Bronchial epithelial cell (primary cell): ENCODE measurements around the gene FAM185A. TPM values are rescaled to one million over a fixed set of nuclear protein-coding genes. Genes with fewer than 3 reads are reported as not detected.

Source experiments
- total RNA-seq: library from RNA; depleted of rRNA; stranded (reverse); fragments of >200 nt; gene quantifications from 2 replicates; pipeline ENCODE4 v1.2.1, GENCODE V29; 2014

FAM185A gene
- total RNA-seq, 1 donor from 2014 or later = 9.2 TPM

Other genes starting within 250 kb of the FAM185A start
- gene RASA4B, start 231.2 kb upstream of the FAM185A start, total RNA-seq = 0.79 and 1.2 TPM in 2 replicates
- 5.8 and 151 TPM in 2 replicates for gene UPK3BL2, start 205.3 kb upstream of the FAM185A start, total RNA-seq
- gene SPDYE2, start 197.8 kb upstream of the FAM185A start, total RNA-seq = not detected in 2 replicates
- gene POLR2J3, start 176.4 kb upstream of the FAM185A start, total RNA-seq = 18.8 and 25.5 TPM in 2 replicates
- 2.2 and 2.4 TPM in 2 replicates for gene RASA4, start 132.2 kb upstream of the FAM185A start, total RNA-seq
- 122 and 1,140 TPM in 2 replicates for gene UPK3BL1, start 106.2 kb upstream of the FAM185A start, total RNA-seq
- gene SPDYE2B, start 98.7 kb upstream of the FAM185A start, total RNA-seq = not detected in 2 replicates
- 2.3 and 3.4 TPM in 2 replicates for gene POLR2J2, start 77.3 kb upstream of the FAM185A start, total RNA-seq
- gene LRRC17, start 164.0 kb downstream of the FAM185A start, total RNA-seq = 0.26 and 0.38 TPM in 2 replicates